Ishikawa (cell line): Measurements from ENCODE around the gene C11orf21.
A peak's percentile ranks its signal among the peaks of the same experiment; 100 is the strongest.

ENCODE experiments used
- CEBPB ChIP-seq: IDR thresholded peaks from 2 replicates; pipeline ENCODE4 v1.6.1; 2012
- EGR1 ChIP-seq: IDR thresholded peaks from 2 replicates; pipeline ENCODE4 v1.6.1; 2012
- EP300 ChIP-seq: IDR thresholded peaks from 2 replicates; pipeline ENCODE4 v1.6.1; 2012; ENCODE audit warnings: borderline replicate concordance
- RAD21 ChIP-seq: IDR thresholded peaks from 2 replicates; pipeline ENCODE4 v1.6.1; 2012; ENCODE audit warnings: low read depth
- TAF1 ChIP-seq: IDR thresholded peaks from 2 replicates; pipeline ENCODE4 v1.6.1; 2012; ENCODE audit warnings: low read depth, mild to moderate bottlenecking
- TF ChIP-seq, protein P1 (sequence below): IDR thresholded peaks from 2 replicates; pipeline ENCODE4 v1.6.1; 2012

GRCh38 chr11:2298795-2299761 is 2.6 kb downstream of the C11orf21 start:
- TF ChIP-seq EGR1 (no peak), TAF1 (no peak), EP300 (no peak), RAD21 (peak; percentile 92), CEBPB (no peak)
- TF ChIP-seq, protein P1, sequence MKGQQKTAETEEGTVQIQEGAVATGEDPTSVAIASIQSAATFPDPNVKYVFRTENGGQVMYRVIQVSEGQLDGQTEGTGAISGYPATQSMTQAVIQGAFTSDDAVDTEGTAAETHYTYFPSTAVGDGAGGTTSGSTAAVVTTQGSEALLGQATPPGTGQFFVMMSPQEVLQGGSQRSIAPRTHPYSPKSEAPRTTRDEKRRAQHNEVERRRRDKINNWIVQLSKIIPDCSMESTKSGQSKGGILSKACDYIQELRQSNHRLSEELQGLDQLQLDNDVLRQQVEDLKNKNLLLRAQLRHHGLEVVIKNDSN, result no peak
